A673 (cell line): ENCODE results near the gene SLC2A4. TPM values are rescaled to one million over a fixed set of nuclear protein-coding genes. Genes with fewer than 3 reads are reported as not detected.
A peak's percentile ranks its signal among the peaks of the same experiment; 100 is the strongest.

Source experiments
- BruUV-seq: library from RNA; stranded (reverse); fragments of 400-500 nt; replicated peaks from 2 replicates; lab custom pipeline; 2021; lab: Mats Ljungman, UMichigan
- CTCF ChIA-PET: fragments of 300-600 bp; sonication (Branson Sonifier 250); formaldehyde crosslinking; loops from one replicate; lab custom pipeline; 2022; ENCODE audit warnings: antibody characterized with exemption; lab: Charles Lee
- POLR2A ChIA-PET: fragments of 300-600 bp; sonication (Branson Sonifier 250); formaldehyde crosslinking; loops from one replicate; lab custom pipeline; 2022; ENCODE audit warnings: antibody characterized with exemption; ENCODE audit not compliant: low non-redundant PET; lab: Charles Lee
- DNase-seq: peaks from one replicate; pipeline ENCODE4 v3.0.0-alpha.2; 2015; ENCODE audit warnings: low spot score
- H3K27ac ChIP-seq: fragments of 200-600 bp; sonication (generic); 2 replicates; pipeline ENCODE4 v1.5.1; 2016; ENCODE audit warnings: mixed run types, low read depth, mild to moderate bottlenecking, mixed read lengths, antibody characterized with exemption, low read length; ENCODE audit not compliant: poor library complexity, severe bottlenecking
- H3K27me3 ChIP-seq: fragments of 200-600 bp; sonication (generic); replicated peaks from 2 replicates; pipeline ENCODE4 v1.6.1; 2017; ENCODE audit warnings: mixed run types, low read depth, mild to moderate bottlenecking, mixed read lengths, antibody characterized with exemption, low read length; ENCODE audit not compliant: insufficient read depth, poor library complexity
- H3K36me3 ChIP-seq: fragments of 200-600 bp; sonication (generic); 2 replicates; pipeline ENCODE4 v1.6.1; 2016; ENCODE audit warnings: mixed run types, mild to moderate bottlenecking, mixed read lengths, antibody characterized with exemption, low read length; ENCODE audit not compliant: insufficient read depth, poor library complexity, severe bottlenecking
- H3K4me1 ChIP-seq: fragments of 200-600 bp; sonication (generic); 2 replicates; pipeline ENCODE4 v1.6.1; 2017; ENCODE audit warnings: mixed run types, mild to moderate bottlenecking, mixed read lengths, antibody characterized with exemption, low read length; ENCODE audit not compliant: insufficient read depth, poor library complexity, severe bottlenecking
- H3K4me3 ChIP-seq: fragments of 200-600 bp; sonication (generic); 2 replicates; pipeline ENCODE4 v1.5.1; 2016; ENCODE audit warnings: low read depth, mixed run types, mild to moderate bottlenecking, mixed read lengths, low read length; ENCODE audit not compliant: poor library complexity, severe bottlenecking
- H3K9me3 ChIP-seq: fragments of 200-600 bp; sonication (generic); 2 replicates; pipeline ENCODE4 v1.6.1; 2016; ENCODE audit warnings: mixed run types, low read depth, mild to moderate bottlenecking, mixed read lengths, antibody characterized with exemption, low read length; ENCODE audit not compliant: poor library complexity, severe bottlenecking
- EZH2 ChIP-seq: fragments of 200-600 bp; sonication (generic); IDR thresholded peaks from 2 replicates; pipeline ENCODE4 v1.6.1; 2017; ENCODE audit warnings: borderline replicate concordance, low read depth, mild to moderate bottlenecking, mixed read lengths, antibody characterized with exemption, low read length; ENCODE audit not compliant: poor library complexity, severe bottlenecking
- intact Hi-C: fragments of 100-400 bp; cut with micrococcal nuclease; formaldehyde crosslinking; loops from one replicate; pipeline ENCODE4 v1.10.0; 2022; ENCODE audit not compliant: unreplicated experiment
- total RNA-seq: library from RNA; stranded (reverse); gene quantifications from 2 replicates; pipeline ENCODE4 v1.2.3, GENCODE V29; 2021
- TF ChIP-seq, protein P1 (sequence below): fragments of 300-800, 200-600 bp; sonication (generic); conservative IDR thresholded peaks from 2 replicates; pipeline ENCODE4 v1.5.1; 2017; ENCODE audit warnings: low read depth, mild to moderate bottlenecking, antibody characterized with exemption, low read length, moderate library complexity, mixed read lengths

SLC2A4 gene
- total RNA-seq, 1 experiment from 2014 or later, result 0.67 TPM

DNA sequence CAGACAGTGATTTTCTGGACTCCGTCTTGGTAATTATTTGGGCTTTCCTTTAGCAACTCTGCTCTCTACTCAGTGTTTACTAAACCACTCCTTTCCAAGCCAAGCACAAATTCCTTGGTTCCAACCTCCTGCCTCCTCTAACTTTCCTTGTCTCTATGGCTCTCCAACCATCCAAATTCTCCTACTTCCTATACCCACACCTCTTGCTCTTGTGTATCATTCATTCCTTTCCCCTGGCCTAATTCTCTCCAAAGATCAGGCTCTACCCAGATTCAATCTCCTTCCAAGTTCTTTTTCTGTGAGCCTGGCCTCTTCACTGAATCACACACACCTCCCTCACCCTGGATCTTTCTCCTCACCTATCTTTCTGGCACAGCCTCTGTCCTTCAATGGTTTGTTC lies 46.5 kb downstream of the SLC2A4 start:
- no peaks in the 10 kb centered on the region for H3K27me3 ChIP-seq
- intact Hi-C loops, result no loop called here
- H3K4me1 ChIP-seq, result peaks cover 19% of the 10 kb centered on the region
- H3K4me3 ChIP-seq, result peak overlapping the region; percentile 92
- CTCF ChIA-PET, result no interaction called here
- peak overlapping the region; percentile 30 for H3K27ac ChIP-seq
- peaks cover 33% of the 10 kb centered on the region for H3K36me3 ChIP-seq
- TF ChIP-seq EZH2, result no peak
- DNase-seq, result no peak
- POLR2A ChIA-PET, result no interaction called here
- BruUV-seq, result no TSS peak
- H3K9me3 ChIP-seq, result no peaks in the 10 kb centered on the region

DNA sequence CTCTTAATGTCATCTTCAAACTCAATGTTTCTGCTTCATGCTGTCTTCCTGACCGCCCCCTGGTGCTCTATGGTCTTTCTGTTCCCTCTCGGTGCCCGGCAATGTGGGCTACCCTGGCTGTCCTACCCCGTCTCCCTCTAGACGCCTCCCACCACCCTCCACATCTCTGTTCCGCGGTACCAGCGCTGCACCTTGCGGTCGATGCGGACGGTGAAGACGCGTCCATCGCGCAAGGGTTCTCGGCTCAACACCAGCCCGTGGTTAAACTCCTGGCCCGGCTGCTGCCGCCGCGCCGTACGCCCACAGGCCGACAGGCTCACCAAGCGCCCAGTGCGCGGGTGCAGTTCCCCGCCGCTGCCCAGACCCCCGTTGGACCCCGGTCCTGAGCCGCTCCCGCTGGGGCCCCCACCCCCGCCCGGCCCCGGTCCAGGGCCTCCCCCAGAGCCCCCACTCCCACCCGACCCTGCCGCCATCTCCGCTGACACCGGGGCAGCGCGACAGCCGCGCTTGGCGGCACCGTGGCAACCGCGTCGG lies 47.4 kb downstream of the SLC2A4 start, which contains the start of gene NEURL4:
NEURL4 (minus strand) TSS at position 496 of the 534 bp plus-strand sequence; CDS start at position 473, 23 bp downstream.
- CTCF ChIA-PET, result interaction anchor here (0.6 to 1.5 kb wide), 7 partner anchors 16 to 231 kb away, joined by 3 to 6 read pairs (median 4); partner anchors contain the start of gene TNFSF13
- intact Hi-C loops, result loop anchor here (1.0 kb wide), 1 partner anchor 49 kb away; no protein-coding TSS in a partner anchor
- DNase-seq, result no peak

DNA sequence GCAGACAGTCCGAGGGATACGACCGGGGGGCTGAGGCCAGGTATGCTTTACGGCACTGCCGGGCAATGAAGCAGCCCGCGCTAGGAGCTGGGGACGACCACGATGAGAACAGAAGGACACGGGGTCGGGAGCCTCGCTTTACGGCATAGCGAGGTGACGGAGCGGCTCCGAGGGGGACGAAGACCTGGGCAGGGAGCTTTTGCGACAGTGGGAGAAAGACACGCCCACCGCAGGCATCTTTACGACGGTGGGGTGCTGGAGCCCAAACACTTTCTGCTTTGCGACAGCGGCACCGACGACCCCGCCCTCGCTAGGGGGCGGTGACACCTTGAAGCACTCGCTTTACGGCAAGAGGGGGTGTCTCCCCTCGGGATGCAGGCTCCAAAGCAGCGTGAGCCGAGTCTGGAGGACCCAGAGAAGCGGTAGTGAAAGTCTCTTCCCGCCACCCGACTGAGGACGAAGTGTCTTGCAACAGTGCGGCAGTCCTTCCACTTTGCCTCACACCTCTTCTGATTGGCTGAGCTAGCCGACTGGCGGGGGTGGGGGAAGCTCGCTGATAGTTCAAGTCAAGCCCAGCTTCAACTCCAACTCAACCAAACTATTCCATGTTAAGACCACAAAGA lies 48.0 kb downstream of the SLC2A4 start:
- peaks cover 19% of the 10 kb centered on the region for H3K4me1 ChIP-seq
- peak; percentile 100 for DNase-seq
- peaks cover 18% of the 10 kb centered on the region for H3K36me3 ChIP-seq
- TF ChIP-seq, protein P1, sequence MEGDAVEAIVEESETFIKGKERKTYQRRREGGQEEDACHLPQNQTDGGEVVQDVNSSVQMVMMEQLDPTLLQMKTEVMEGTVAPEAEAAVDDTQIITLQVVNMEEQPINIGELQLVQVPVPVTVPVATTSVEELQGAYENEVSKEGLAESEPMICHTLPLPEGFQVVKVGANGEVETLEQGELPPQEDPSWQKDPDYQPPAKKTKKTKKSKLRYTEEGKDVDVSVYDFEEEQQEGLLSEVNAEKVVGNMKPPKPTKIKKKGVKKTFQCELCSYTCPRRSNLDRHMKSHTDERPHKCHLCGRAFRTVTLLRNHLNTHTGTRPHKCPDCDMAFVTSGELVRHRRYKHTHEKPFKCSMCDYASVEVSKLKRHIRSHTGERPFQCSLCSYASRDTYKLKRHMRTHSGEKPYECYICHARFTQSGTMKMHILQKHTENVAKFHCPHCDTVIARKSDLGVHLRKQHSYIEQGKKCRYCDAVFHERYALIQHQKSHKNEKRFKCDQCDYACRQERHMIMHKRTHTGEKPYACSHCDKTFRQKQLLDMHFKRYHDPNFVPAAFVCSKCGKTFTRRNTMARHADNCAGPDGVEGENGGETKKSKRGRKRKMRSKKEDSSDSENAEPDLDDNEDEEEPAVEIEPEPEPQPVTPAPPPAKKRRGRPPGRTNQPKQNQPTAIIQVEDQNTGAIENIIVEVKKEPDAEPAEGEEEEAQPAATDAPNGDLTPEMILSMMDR, result no peak
- TF ChIP-seq EZH2, result no peak
- ChIA-PET CTCF (interaction anchor here (0.6 to 1.5 kb wide), 8 partner anchors 15 to 231 kb away, joined by 3 to 6 read pairs (median 4); partner anchors contain the start of gene TNFSF13), POLR2A (interaction anchor here (0.5 to 1.6 kb wide), 4 partner anchors 75 to 504 kb away, joined by 3 to 5 read pairs (median 4); partner anchors contain the start of genes KDM6B and TMEM256)
- H3K9me3 ChIP-seq, result no peaks in the 10 kb centered on the region
- peak overlapping the region; percentile 92 for H3K4me3 ChIP-seq
- intact Hi-C loops, result loop anchor here (1.0 kb wide), 1 partner anchor 49 kb away; no protein-coding TSS in a partner anchor
- no peaks in the 10 kb centered on the region for H3K27me3 ChIP-seq
- peak overlapping the region; percentile 88 for H3K27ac ChIP-seq
- BruUV-seq, result no TSS peak

More for the DNA sequence above, 47.4 kb downstream of the SLC2A4 start, which contains the start of gene NEURL4:
- no peak for TF ChIP-seq EZH2
- TF ChIP-seq, protein P1, result no peak
- Histone ChIP-seq H3K27ac (peak within 1 kb of the TSS; percentile 88), H3K4me1 (peaks cover 19% of the 10 kb centered on the region), H3K36me3 (peaks cover 24% of the 10 kb centered on the region), H3K9me3 (no peaks in the 10 kb centered on the region), H3K27me3 (no peaks in the 10 kb centered on the region), H3K4me3 (peak within 1 kb of the TSS; percentile 92)
- TSS peak; percentile 55 for BruUV-seq
- POLR2A ChIA-PET, result interaction anchor here (1.6 kb wide), 1 partner anchor 75 kb away, joined by 4 read pairs; the partner anchor contains the start of gene TMEM256
